Tibial artery (tissue), 4 donors: ENCODE results near the gene HNMT.
A peak's percentile ranks its signal among the peaks of the same experiment; 100 is the strongest.

ENCODE experiments used
- DNase-seq, 2 donors: peaks; one replicate each; pipeline ENCODE4 v3.0.0-alpha.2; 2019
- H3K27ac ChIP-seq, 2 donors: fragments of 200-600 bp; sonication (generic) in 1 of 2; 1 replicate in 1 of 2; 2 replicates in 1 of 2; pipeline ENCODE4 v1.5.1; 2018 to 2019; ENCODE audit warnings: mild to moderate bottlenecking in 1 of 2
- H3K27me3 ChIP-seq, 2 donors: fragments of 200-600 bp; sonication (generic) in 1 of 2; one replicate each; pipeline versions ENCODE4 v1.5.1 to v1.6.0; 2016 to 2019
- H3K36me3 ChIP-seq, 3 donors: fragments of 200-600 bp; sonication (generic) in 2 of 3; one replicate each; pipeline ENCODE4 v1.5.1; 2016 to 2019; ENCODE audit warnings: mild to moderate bottlenecking in 2 of 3
- H3K4me1 ChIP-seq, 4 donors: fragments of 200-600 bp; sonication (generic) in 2 of 4; 1 replicate in 3 of 4; 2 replicates in 1 of 4; pipeline ENCODE4 v1.5.1; 2016 to 2019
- H3K4me3 ChIP-seq, 2 donors: fragments of 200-600 bp; sonication (generic) in 1 of 2; 1 replicate in 1 of 2; 2 replicates in 1 of 2; pipeline ENCODE4 v1.5.1; 2018 to 2019; ENCODE audit warnings: mild to moderate bottlenecking in 2 of 2
- H3K9me3 ChIP-seq, 3 donors: fragments of 200-600 bp; sonication (generic) in 1 of 3; one replicate each; pipeline ENCODE4 v1.5.1; 2016 to 2019
- intact Hi-C: fragments of 100-400 bp; cut with DNase I; formaldehyde crosslinking; loops from one replicate; pipeline ENCODE4 v1.15.0; 2023; ENCODE audit warnings: low total_unique reads
- TF ChIP-seq, protein P1 (sequence below), 2 experiments: fragments of 200-600 bp in 1 of 2; fragments of 450-650 bp in 1 of 2; IDR thresholded peaks; one replicate each; pipeline ENCODE4 v1.5.1; 2017 to 2019; ENCODE audit warnings: antibody characterized with exemption in 2 of 2, mild to moderate bottlenecking in 1 of 2, moderate library complexity in 1 of 2

The HNMT gene

DNA sequence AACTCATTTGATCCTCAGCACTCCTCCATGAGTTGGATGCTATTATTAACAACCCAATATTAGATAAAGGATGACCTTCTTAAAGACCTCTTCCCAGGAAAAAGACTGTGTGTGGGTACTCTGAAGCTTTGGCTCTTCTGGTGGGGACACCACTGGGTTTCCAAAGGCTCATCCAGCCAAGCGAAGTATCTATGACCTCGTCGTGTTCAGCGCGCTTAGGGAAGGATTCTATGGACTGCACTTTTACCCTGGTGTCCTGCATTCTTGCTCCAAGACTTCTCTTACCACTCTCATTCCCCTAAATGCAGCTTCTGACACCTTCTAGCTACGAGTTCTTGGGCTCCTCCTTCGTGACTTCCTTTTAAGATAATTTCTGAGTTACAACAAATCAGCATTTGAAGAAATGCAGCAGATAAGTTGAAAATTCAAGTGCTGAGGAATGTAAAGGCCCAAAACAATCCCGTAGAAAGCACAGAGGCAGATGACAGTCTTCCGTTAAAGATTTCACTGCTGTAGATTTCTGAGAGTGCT is 673 bp upstream of the HNMT start:
- no peaks in the 10 kb centered on the region for H3K27me3 ChIP-seq
- intact Hi-C loops = no loop called here
- H3K4me1 ChIP-seq = peaks cover 0 to 34% (median 14%) of the 10 kb centered on the region in 4 donors
- peak overlapping the region; percentile 76 to 78 for H3K27ac ChIP-seq
- DNase-seq = no peak
- TF ChIP-seq, protein P1, sequence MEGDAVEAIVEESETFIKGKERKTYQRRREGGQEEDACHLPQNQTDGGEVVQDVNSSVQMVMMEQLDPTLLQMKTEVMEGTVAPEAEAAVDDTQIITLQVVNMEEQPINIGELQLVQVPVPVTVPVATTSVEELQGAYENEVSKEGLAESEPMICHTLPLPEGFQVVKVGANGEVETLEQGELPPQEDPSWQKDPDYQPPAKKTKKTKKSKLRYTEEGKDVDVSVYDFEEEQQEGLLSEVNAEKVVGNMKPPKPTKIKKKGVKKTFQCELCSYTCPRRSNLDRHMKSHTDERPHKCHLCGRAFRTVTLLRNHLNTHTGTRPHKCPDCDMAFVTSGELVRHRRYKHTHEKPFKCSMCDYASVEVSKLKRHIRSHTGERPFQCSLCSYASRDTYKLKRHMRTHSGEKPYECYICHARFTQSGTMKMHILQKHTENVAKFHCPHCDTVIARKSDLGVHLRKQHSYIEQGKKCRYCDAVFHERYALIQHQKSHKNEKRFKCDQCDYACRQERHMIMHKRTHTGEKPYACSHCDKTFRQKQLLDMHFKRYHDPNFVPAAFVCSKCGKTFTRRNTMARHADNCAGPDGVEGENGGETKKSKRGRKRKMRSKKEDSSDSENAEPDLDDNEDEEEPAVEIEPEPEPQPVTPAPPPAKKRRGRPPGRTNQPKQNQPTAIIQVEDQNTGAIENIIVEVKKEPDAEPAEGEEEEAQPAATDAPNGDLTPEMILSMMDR (IDR thresholded peaks at IDR 0.05) = no peak
- H3K36me3 ChIP-seq = no peaks in the 10 kb centered on the region
- peak overlapping the region; percentile 57 to 59 for H3K4me3 ChIP-seq
- H3K9me3 ChIP-seq = no peaks in the 10 kb centered on the region

DNA sequence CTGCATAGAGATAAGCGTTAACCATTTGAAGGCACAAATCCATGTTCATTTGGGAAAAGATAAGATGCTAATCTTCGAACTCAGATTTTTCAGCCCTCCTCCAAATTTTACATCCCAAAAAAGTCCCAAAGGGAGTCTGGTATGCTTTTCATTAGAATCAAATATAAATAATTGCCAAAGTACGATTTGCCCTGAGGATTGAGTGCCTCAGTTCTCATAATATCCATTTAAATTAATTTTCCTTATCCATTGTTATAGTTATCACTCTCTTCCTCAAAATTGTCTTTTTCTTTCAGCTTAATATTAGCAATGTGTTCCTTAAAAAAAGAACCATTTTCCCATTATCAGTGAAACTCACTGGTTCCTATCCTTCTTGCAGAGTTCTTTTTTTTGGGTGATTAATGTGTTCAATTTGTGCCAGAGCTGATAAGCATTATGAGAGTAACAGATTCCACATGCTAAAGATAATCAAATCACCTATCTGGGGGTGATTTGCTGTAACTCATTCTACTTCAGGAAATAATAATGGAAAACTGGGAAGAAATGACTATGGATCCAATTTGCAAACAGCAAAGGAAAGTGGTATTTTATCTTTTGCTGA is 686 bp downstream of the HNMT start:
- H3K36me3 ChIP-seq = no peaks in the 10 kb centered on the region
- H3K9me3 ChIP-seq = no peaks in the 10 kb centered on the region
- intact Hi-C loops = no loop called here
- DNase-seq = no peak
- H3K27me3 ChIP-seq = no peaks in the 10 kb centered on the region
- TF ChIP-seq, protein P1 (IDR thresholded peaks at IDR 0.05) = no peak
- peaks cover 0 to 48% (median 21%) of the 10 kb centered on the region in 4 donors for H3K4me1 ChIP-seq
- H3K27ac ChIP-seq = peak overlapping the region; percentile 76 to 78
- H3K4me3 ChIP-seq = peak overlapping the region; percentile 57 to 59

DNA sequence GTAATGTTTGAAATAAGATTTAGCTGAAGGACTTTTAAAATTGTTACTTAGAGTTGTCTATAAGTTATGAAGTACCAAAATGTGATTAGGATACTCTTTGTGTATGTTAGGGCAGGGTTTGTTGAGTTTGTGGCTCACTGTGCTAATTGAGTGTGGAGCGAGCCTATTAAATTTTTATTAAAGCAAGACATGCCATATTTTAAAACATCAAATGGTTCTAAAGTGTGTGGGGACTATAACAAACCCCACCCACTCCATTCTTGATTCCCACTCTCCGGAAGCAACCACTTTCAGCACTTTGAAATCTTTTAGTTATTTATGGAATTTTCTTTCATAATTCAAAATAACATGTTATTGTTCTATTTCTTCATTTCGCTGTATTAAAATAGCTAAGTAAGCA is 1.8 kb downstream of the HNMT start:
- no peak for DNase-seq
- Histone ChIP-seq H3K36me3 (peaks cover 0 to 2% (median 0%) of the 10 kb centered on the region in 3 donors), H3K9me3 (no peaks in the 10 kb centered on the region), H3K27ac (peak overlapping the region; percentile 76 to 78), H3K4me3 (peak overlapping the region; percentile 57 to 59), H3K4me1 (peaks cover 0 to 54% (median 21%) of the 10 kb centered on the region in 4 donors), H3K27me3 (no peaks in the 10 kb centered on the region)
- intact Hi-C loops = no loop called here
- TF ChIP-seq, protein P1 (IDR thresholded peaks at IDR 0.05) = no peak

GRCh38 chr2:137967042-137967441 is 2.8 kb downstream of the HNMT start:
- Histone ChIP-seq H3K36me3 (peaks cover 0 to 12% (median 3%) of the 10 kb centered on the region in 3 donors), H3K27me3 (no peaks in the 10 kb centered on the region), H3K9me3 (no peaks in the 10 kb centered on the region), H3K4me1 (peaks cover 0 to 54% (median 21%) of the 10 kb centered on the region in 4 donors), H3K27ac (peak overlapping the region; percentile 76 to 78), H3K4me3 (peak overlapping the region in 1 of 2 donors; percentile 57)
- no peak for DNase-seq
- TF ChIP-seq, protein P1 (IDR thresholded peaks at IDR 0.05) = no peak
- intact Hi-C loops = no loop called here

GRCh38 chr2:137968477-137969417 is 4.5 kb downstream of the HNMT start:
- DNase-seq = no peak
- Histone ChIP-seq H3K27ac (peak overlapping the region; percentile 29 to 76), H3K27me3 (no peaks in the 10 kb centered on the region), H3K9me3 (no peaks in the 10 kb centered on the region), H3K4me1 (peaks cover 0 to 46% (median 13%) of the 10 kb centered on the region in 4 donors), H3K36me3 (peaks cover 0 to 18% (median 17%) of the 10 kb centered on the region in 3 donors), H3K4me3 (no peak overlapping the region)
- TF ChIP-seq, protein P1 (IDR thresholded peaks at IDR 0.05) = no peak
- intact Hi-C loops = no loop called here
